WI38 (cell line): Measurements from ENCODE around the gene TMEM263.
"Not testable (repeated sequence)": the region's sequence is repeated elsewhere in the genome, so short reads cannot be mapped to it uniquely, and the experiment has no call there.

ENCODE experiments used
- H3K4me3 ChIP-seq: 2 replicates; pipeline ENCODE4 v1.5.1; 2011; ENCODE audit warnings: low read depth, mild to moderate bottlenecking, control low read depth, low read length
- CTCF ChIP-seq: IDR thresholded peaks from 2 replicates; pipeline ENCODE4 v1.5.1; 2012; ENCODE audit warnings: low read depth, mild to moderate bottlenecking, control low read depth, low read length

TMEM263 gene

GRCh38 chr12:106913456-106913855 is 42.3 kb upstream of the TMEM263 start:
- H3K4me3 ChIP-seq, result no peak overlapping the region
- TF ChIP-seq CTCF, result no peak

- no peak for TF ChIP-seq CTCF
Measured at GRCh38 chr12:106914796-106915634, 40.7 kb upstream of the TMEM263 start.

GRCh38 chr12:106915635-106916026 is 40.1 kb upstream of the TMEM263 start:
- no peak overlapping the region for H3K4me3 ChIP-seq
- TF ChIP-seq CTCF, result no peak

More at GRCh38 chr12:106914796-106915634, 40.7 kb upstream of the TMEM263 start:
- no peak overlapping the region for H3K4me3 ChIP-seq

GRCh38 chr12:106917503-106917902 is 38.2 kb upstream of the TMEM263 start:
- H3K4me3 ChIP-seq, result no peak overlapping the region
- TF ChIP-seq CTCF, result no peak

GRCh38 chr12:106918746-106919145 is 37.0 kb upstream of the TMEM263 start:
- H3K4me3 ChIP-seq, result no peak overlapping the region
- no peak; the same call in 1 of the 2 replicates for TF ChIP-seq CTCF

- H3K4me3 ChIP-seq, result no peak overlapping the region
- TF ChIP-seq CTCF, result peak; percentile 28; the same call in 1 of the 2 replicates
Measured at GRCh38 chr12:106919910-106920544, 35.7 kb upstream of the TMEM263 start.

- not testable (repeated sequence) for H3K4me3 ChIP-seq
Measured at GRCh38 chr12:106921976-106922375, 33.7 kb upstream of the TMEM263 start.

- H3K4me3 ChIP-seq, result not testable (repeated sequence)
Measured at GRCh38 chr12:106923594-106923993, 32.1 kb upstream of the TMEM263 start.
